AG04449 (cell line): ENCODE results near the gene RPS6KC1.
"Not testable (repeated sequence)": the region's sequence is repeated elsewhere in the genome, so short reads cannot be mapped to it uniquely, and the experiment has no call there.

Source experiments
- CTCF ChIA-PET: fragments of 350-600 bp; formaldehyde crosslinking; extraction: SDS; loops from one replicate; lab custom pipeline; 2021; ENCODE audit warnings: antibody characterized with exemption; lab: Yijun Ruan, JAX
- POLR2A ChIA-PET: fragments of 400-600, 350-600 bp; formaldehyde crosslinking; extraction: SDS; loops from one replicate; lab custom pipeline; 2020; ENCODE audit warnings: antibody characterized with exemption, inconsistent platforms; lab: Yijun Ruan, JAX
- DNase-seq: peaks from one replicate; pipeline ENCODE4 v3.0.0-alpha.2; 2010; ENCODE audit warnings: low read depth, low spot score
- H3K4me3 ChIP-seq: 2 replicates; pipeline ENCODE4 v1.5.1; 2011; ENCODE audit warnings: low read depth, mild to moderate bottlenecking, control low read depth, low read length
- TF ChIP-seq, protein P1 (sequence below): IDR thresholded peaks from one replicate; pipeline ENCODE4 v1.5.1; 2011; ENCODE audit warnings: mild to moderate bottlenecking, moderate library complexity, low read length, control low read depth, inconsistent platforms; ENCODE audit not compliant: insufficient read depth; ENCODE audit errors: missing control alignments

RPS6KC1 gene

DNA sequence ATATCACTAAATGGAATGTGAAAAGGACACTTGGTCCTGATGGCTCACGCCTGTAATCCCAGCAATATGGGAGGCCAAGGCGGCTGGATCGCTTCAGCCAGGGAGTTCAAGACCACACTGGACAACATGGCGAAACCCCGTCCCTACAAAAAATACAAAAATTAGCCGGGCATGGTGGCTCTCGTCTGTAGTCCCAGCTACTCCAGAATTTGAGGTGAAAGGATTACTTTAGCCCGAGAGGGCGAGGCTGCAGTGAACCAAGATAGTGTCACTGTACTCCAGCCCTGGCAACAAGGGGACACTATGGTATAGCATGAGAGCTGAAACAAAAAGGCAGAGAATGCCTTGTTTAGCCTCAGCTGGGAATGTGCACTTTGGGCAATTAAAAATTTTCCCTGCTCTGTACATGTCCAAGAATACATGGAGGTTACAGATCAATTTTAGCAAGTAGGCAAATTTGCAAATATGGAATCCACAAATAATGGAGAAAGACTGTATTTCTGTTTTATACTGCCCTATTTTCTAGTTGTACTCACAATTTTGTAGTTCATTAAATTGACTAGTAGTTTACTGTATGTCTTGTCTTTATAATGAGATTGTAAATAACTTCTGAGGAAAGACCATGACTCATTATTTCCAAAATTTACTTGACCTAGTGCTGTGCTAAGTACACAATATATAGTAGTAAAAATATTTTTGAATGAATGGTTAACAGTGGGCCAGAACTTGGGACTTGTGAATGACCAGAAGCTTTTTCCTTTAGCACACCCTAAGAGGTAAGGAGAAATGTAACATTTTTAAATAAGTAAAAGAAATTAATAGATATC lies 33.4 kb upstream of the RPS6KC1 start:
- DNase-seq, result no peak
- TF ChIP-seq, protein P1, sequence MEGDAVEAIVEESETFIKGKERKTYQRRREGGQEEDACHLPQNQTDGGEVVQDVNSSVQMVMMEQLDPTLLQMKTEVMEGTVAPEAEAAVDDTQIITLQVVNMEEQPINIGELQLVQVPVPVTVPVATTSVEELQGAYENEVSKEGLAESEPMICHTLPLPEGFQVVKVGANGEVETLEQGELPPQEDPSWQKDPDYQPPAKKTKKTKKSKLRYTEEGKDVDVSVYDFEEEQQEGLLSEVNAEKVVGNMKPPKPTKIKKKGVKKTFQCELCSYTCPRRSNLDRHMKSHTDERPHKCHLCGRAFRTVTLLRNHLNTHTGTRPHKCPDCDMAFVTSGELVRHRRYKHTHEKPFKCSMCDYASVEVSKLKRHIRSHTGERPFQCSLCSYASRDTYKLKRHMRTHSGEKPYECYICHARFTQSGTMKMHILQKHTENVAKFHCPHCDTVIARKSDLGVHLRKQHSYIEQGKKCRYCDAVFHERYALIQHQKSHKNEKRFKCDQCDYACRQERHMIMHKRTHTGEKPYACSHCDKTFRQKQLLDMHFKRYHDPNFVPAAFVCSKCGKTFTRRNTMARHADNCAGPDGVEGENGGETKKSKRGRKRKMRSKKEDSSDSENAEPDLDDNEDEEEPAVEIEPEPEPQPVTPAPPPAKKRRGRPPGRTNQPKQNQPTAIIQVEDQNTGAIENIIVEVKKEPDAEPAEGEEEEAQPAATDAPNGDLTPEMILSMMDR, result no peak
- ChIA-PET CTCF (no interaction called here), POLR2A (no interaction called here)
- no peak overlapping the region for H3K4me3 ChIP-seq

DNA sequence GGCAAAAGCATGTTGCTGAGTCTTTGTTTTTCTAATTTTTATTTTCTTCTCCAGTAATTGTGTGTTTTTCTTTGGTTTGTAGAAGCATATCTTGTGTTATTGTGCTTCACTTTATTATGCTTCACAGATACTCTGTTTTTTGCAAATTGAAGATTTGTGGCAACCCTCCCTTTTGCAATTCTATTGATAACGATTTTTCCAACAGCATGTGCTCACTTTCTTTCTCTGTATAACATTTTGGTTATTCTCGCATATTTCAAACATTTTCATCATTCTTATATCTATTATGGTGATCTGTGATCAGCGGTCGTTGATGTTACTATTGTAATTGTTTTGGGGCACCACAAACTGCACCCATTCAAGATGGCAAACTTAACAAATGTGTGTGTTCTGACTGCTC lies 31.6 kb upstream of the RPS6KC1 start:
- TF ChIP-seq, protein P1, result no peak
- H3K4me3 ChIP-seq, result no peak overlapping the region
- POLR2A ChIA-PET, result no interaction called here
- no peak for DNase-seq
- CTCF ChIA-PET, result no interaction called here

DNA sequence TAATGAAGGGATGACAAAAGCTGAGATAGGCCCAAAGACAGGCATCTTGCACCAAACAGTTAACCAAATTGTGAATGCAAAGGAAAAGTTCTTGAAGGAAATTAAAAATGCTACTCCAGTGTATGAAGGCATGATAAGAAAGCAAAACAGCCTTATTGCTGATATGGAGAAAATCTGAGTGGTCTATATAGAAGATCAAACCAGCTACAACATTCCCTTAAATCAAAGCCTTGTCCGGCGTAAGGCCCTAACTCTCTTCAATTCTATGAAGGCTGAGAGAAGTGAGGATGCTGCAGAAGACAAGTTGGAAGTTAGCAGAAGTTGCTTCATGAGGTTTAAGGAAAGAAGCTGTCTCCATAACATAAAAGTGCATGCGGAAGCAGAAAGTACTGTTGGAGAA lies 31.0 kb upstream of the RPS6KC1 start:
- TF ChIP-seq, protein P1, result no peak
- ChIA-PET CTCF (interaction anchor here (1.0 kb wide), 1 partner anchor 18 kb away, joined by 3 read pairs; no protein-coding TSS in a partner anchor), POLR2A (no interaction called here)
- no peak overlapping the region for H3K4me3 ChIP-seq
- no peak for DNase-seq

DNA sequence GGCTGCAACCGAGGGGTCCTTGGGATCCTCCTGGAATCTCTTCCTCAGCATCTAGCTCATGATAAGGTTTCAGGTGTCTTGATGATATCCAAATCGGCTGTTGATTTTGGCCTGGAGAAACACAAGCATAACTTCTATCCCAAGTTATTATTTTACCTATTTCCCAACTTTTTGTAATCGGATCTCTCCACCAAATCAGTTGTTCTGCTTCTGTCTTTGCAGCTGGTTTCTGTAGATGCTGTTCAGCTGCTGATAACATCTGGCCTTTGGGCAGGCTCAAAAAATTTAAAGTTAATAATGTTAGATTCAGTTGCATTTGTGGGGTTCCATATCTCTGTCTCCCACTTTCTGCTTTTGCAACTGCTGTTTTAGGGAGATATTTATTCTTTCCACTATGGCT lies 24.0 kb upstream of the RPS6KC1 start:
- DNase-seq, H3K4me3 ChIP-seq, CTCF ChIA-PET, POLR2A ChIA-PET: not testable (repeated sequence)

DNA sequence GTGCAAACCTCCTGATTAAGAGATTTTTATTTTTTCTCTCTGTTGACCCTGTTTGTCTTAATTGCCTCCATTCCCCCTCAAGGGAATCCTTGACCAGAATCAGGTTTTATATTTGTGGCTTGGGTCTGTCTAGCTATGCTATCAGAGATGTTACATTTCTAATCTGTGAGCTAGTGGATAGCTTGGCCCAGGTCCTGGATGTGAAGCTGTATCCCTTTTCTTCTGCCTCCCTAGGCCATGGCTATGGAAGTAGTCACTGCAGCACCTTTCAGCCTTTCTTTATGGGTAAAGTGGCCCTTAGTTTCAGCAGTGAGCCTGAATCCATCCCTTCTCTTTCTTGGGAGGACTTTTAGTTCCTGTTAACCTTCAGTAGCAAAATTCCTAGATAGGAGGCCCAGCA lies 18.4 kb upstream of the RPS6KC1 start:
- POLR2A ChIA-PET, result no interaction called here
- DNase-seq, result no peak
- H3K4me3 ChIP-seq, result no peak overlapping the region
- CTCF ChIA-PET, result interaction anchor here (1.1 to 1.2 kb wide), 2 partner anchors 65 to 368 kb away, joined by 3 read pairs; no protein-coding TSS in a partner anchor
- TF ChIP-seq, protein P1, result no peak

DNA sequence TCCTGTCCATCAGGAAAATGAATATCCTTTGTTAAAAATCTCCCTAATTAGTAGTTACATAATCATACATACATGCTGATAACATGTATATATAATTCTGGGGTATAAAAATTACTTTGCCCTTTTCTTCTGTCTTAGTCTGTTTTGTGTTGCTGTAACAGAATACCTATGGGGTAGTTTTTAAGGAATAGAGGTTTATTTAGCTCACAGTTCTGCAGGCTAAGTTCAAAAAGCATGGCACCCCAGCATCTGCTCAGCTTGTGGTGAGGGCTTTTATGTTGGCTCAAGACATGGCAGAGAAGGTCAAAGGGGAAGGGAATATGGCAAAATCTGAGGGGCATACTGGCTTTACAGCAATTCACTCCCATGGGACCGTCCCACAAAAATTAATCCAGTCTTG lies 16.3 kb upstream of the RPS6KC1 start:
- DNase-seq, result no peak
- TF ChIP-seq, protein P1, result no peak
- CTCF ChIA-PET, result no interaction called here
- POLR2A ChIA-PET, result no interaction called here
- H3K4me3 ChIP-seq, result no peak overlapping the region

DNA sequence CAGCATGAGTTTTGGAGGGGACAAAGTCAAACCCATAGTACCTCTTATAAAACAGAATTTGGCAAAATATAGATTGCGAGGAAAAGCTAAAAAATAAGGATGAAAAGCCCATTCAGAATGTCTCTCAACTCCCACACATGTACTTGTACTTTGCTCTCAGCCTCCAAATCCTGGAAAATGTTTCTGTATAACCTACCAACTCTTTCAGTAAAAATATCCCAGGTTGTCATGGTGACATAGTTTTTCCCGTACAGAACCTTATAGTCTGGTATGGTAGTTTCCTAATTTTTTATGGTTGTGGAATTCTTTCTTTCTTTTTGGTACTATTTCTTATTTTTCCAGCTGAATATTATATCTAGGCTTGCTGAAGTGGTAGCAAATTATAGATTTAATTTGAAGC lies 15.5 kb upstream of the RPS6KC1 start:
- no peak for DNase-seq
- CTCF ChIA-PET, result no interaction called here
- H3K4me3 ChIP-seq, result no peak overlapping the region
- POLR2A ChIA-PET, result no interaction called here
- TF ChIP-seq, protein P1, result no peak
